HG02852 (cell line): ENCODE measurements around the gene GRB14.

Experiments
- ATAC-seq: cut with Tn5 transposase; IDR thresholded peaks from one replicate; pipeline ENCODE4 v1.9.1; 2021; ENCODE audit warnings: mild to moderate bottlenecking, moderate library complexity; ENCODE audit not compliant: unreplicated experiment

Gene GRB14

DNA sequence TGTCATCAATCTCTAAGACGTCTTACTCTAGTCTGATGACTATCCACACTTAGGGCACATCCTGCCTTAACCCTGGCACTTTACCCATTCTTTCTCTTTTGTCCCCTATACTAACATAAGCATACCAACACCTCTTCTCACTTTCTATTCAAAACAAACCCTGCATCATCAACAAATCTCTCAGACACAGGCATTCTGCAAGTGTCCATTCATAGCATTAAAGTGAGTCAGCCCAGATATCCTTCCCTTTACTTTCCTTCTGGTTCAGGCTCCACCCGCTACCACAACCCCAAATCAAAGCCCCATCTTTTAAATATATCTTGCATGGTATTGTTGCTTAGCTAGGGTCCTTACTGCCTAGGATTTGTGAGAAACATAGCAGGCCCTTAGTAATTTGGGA lies 3.8 kb downstream of the GRB14 start:
- no peak for ATAC-seq

DNA sequence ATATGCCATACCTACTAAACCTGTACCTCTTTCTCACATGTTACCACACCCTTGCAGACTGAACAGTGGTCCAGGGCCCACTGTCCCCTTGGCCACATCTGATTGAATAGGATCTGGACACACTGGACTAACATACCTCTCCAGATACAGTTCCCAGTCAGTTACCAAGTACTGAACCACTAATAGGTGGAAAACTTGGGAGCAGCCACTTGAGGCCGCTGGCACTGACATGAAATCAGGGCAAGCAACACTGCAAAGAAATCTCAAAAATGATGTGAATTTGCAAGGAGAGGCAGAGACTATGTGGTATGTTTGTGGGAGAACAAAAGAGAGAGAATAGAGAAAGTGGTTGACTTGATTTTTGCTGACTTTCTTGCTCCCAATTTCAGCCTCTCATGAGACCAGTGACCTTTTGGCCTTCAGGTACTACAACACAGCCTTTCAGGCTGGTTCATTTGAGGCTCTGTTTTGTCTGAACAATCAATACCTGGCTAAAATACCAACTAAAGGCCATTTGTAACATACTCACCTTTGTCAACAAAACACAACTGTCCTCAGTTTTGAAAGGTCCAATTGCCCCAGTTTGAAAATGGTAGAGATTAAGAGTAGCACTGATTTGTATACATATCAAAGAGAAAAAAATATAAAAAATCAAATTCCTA lies 7.8 kb downstream of the GRB14 start:
- no peak for ATAC-seq

DNA sequence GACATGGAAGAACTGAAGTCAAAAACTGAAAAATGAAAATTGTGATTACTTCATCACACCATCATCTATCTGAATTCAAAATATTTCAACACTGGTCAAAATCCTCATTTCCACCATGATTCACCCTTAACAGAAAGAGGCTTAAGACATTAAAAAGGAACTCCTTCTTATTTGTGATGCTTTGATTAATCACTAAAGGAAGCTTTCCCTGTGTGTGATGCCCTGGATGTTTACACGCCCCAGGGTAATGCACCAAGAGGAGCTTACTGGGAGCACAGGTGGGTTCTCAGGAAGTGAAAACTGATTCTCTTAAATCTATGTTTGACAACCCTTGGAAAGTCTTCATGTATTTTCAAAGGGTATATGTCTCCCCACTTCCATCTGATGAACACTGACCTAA lies 11.5 kb downstream of the GRB14 start:
- ATAC-seq = no peak

DNA sequence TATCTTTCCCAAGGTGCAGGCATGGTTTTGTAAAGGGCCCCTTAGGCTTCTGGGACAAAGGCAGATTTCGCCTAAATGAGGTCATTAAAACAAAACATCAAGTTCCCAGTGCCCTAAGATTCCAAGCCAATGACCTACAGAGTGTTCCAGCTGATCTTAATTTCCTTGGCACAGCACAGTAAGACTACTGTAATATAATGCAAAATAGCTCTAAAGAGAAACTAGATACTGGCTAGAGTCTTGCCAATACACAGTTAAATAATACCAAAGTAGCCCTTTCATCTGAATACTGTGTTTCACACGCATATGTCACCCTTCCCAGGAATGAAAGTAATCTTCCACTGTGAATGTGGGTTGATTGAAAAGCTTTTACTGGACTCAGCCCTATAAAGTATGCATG lies 14.7 kb downstream of the GRB14 start:
- no peak for ATAC-seq

DNA sequence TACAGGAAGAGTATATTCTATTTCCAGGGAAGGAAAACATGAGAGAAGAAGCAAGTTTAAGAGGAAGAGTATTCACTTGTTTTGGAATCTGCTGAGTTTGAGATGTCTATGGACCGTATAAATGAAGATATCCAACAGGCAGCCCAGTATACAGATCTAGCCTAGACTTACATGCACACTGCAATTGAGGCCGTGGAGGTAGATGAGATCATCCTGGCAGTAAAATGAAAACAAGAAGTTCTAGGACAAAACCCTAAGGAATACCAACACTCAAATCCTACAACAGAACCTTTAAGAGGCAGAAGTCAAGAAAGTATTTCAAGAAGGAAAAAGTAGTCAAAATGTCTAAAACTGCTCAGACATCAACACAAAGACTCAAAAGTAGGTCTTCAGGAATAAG lies 16.0 kb downstream of the GRB14 start:
- no peak for ATAC-seq

DNA sequence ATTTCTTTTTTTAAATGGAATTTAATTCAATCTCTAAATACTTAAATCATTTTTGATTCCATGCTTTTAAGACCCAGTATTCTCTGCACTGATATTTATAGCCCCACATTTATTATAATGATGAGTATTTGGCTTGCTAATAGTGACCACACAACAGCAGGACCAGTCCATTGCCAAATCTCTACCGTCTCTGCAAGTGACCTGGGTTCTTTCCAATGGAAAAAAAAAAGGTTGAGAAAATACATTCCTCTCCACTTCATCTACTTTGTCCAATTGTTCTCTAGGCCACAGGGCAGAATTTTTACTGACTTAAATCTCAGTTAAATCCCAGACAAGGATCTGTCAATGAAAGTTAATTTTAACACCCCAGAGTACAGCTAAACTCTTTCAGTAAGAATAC lies 20.5 kb downstream of the GRB14 start:
- ATAC-seq = no peak

DNA sequence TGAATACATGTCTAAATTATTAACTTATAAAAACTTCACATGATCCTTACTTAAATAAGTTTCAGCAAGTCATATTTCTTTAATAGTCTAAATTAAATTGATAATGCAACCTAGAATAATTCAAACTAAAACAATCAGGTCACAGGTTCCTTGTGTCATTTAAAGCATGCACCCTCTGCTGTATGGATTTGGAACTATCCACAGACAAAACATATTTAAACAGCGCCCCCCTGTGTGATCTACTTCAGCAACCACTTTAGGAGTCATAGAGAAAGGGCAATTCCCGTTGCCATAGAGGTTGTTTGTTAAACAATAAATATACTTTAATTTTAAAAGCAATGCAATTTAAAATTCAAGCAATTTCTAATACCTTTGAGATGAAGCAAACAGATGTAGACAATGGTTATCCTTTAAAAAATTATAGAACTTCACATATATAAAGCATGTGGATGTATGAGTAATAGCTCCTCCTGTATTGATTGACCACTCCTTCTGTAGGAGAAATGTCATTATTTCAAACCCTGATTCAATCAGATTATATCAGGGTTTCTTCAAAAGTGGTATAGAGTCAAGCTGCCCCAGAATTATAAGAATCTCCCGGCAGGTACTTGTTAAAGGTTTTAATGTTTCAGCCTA lies 21.2 kb downstream of the GRB14 start:
- peak; percentile 97 for ATAC-seq

DNA sequence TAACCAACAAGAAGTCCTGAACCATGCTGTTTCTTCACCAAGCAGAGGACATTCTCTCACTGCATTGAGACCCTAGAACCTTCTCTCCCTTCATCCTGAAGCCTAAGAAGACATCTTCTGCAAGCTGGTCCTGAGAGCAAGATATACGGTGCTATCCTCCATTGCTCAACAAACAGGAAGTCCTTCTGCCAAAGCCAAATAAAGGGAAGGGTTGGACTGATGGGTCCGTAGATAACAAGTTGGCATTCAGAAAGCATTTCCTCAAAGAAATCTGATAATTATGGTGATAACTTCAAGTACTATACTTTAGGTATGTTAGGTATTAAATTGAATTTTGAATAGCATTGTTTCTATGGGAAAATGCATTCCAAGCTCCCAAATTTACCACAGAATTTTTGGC lies 23.3 kb downstream of the GRB14 start:
- ATAC-seq = no peak

DNA sequence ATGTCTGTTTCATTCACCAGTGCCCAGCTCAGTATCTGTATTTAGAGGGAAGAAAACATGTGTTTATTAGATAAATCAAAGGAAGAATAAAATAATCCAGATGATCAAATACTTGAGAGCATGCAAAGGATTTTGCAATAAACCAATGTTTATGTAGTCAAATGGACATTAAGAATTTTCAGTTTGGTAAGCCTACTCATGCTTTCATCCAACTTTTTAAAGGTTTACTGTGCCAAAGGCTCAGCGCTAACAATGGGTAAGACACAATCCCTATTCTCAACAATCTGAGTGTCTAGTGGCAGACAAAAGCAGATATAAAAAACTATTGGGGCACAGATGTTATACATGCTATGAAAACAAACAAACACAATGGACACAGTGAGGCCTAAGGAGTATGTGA lies 26.3 kb downstream of the GRB14 start:
- no peak for ATAC-seq

DNA sequence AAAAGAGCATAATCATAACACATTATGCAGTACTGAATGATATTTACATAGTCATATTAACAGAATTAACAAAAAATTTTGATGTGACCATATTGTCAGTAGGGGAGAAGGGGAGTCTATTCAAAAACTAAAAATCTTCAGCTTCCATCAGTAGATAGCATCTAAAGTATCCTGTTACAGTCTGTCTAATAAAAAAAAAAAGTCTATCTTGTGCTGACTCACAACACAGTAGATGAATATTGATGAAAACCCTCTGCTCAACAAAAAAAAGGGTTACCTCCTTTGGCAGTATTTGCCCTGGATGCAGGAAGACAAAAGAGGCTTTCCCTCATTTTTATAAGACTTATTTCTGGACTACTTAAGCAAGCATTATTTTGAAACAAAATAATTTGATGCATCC lies 27.3 kb downstream of the GRB14 start:
- no peak for ATAC-seq

DNA sequence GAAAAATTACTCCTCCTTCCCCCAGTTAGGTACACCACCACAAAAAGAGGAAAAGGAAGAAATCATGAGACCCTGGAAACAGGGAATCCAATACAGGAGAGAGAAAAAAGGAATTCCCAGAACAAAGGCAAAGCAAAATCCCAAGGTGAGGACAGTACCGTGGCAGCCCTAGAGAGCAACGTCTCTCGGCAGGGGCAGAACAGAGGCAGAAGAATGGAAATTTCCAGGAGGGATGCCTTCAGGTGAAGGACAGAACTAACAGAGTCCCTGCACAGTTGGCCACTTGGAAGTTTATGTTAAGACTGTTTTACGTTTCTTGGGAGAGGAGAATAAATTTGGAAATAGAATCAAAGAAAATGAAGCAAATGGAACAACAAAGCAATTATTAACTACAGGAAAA lies 27.7 kb downstream of the GRB14 start:
- no peak for ATAC-seq

DNA sequence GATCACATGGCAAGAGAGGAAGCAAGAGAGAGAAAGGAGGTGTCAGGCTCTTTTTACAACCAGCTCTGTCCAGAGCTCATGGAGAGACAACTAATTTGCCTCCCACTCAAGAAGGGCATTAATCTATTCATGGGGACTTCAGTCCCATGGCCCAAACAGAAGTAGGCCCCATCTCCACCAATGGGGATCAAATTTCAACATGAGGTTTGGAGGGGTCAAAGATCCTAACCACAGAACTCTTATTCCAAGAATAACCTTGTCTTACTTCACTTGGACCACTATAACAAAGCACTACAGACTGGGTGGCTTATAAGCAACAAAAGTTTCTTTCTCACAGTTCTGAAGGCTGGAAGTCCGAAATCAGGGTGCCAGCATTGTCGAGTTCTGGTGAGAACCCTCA lies 31.8 kb downstream of the GRB14 start:
- ATAC-seq = no peak

DNA sequence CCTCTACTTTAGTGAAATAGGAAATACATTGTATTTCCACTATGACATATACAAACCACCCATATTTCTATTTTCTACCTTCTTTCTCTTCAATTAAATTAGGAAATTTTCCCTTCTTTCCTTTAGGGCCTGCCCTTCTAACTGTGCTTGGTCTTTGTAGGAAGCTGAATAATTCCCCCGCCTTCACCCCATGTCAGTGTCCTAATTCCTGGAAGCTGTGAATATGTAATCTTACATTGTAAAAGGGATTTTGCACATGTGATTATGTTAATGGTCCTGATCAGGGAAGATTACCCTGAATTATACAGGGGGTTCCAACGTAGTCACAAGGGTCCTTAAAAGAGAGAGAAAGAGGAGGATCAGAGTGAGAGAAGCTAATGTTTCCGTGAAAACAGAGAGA lies 40.2 kb downstream of the GRB14 start:
- no peak for ATAC-seq

DNA sequence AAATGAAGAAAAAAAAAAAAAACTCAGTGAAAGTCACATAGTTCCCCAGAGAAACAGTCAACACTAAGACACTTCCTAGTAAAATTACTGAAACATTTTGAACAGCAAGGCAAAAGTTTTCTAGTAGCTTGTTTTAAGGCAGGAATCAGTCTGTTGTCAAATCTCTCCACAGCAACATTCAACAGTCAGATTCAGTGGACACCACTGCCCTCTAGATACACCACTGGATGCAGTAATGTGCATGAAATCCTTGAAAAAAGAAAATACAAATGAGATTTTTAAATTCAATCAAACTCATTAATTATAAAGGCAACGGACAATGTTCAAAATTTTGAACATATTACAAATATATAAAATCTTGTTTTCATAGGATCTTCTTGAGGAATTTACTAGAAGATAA lies 46.4 kb downstream of the GRB14 start:
- no peak for ATAC-seq

DNA sequence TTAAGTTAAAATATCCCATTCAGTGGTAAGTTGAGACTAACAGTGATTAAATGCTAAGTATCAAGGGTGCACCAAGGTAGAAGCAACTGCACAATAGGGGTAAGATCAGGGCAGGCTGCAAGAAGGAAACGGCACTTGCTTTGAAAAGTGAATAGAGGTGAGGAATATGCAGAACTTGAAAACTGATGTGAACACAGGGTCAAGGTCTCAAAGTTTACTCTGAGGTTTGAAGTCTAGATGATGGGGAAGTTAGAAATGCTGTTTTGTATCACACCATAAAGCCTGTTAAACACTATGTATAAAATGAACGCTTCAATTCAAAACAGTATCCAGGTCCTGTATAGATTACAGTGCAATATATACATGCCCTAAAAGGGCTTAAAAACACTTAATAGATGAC lies 50.8 kb downstream of the GRB14 start:
- no peak for ATAC-seq

DNA sequence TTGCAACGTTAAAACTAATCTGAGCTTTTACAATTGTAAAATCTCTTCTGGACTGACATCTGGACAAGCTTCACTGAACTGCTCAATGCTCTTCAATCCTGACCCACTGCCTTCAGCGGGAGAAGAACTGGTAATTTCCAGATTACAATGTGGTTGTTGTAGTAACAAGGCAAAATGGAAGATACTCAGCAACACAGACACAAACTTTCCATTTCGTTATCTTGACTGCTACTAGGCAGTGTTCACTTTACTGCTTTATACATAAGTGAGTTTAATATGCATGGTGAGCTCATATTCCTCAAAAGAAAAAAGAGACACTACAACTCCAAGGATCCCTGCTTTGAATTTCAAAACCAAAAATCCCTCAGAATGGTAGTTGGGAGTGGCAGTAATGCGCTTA lies 51.9 kb downstream of the GRB14 start:
- no peak for ATAC-seq

DNA sequence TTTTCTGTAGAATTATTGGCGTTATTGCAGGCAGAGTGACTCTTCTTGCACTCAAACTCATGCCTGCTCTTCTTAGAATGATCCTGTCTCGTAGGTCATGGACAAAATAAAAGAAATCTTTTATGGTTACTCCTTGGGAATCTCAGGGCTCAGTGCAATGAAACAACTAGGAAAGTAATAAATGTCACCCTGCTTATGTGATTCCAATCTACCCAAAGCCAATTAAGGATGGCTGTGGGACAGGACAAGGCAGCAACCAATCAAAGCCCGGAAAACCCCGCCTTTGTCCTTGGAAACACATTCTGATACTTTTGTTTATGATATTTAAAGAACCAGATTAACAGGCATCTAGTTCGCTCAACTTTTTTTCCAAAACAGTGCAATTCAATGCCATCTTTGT lies 53.0 kb downstream of the GRB14 start:
- ATAC-seq = no peak

DNA sequence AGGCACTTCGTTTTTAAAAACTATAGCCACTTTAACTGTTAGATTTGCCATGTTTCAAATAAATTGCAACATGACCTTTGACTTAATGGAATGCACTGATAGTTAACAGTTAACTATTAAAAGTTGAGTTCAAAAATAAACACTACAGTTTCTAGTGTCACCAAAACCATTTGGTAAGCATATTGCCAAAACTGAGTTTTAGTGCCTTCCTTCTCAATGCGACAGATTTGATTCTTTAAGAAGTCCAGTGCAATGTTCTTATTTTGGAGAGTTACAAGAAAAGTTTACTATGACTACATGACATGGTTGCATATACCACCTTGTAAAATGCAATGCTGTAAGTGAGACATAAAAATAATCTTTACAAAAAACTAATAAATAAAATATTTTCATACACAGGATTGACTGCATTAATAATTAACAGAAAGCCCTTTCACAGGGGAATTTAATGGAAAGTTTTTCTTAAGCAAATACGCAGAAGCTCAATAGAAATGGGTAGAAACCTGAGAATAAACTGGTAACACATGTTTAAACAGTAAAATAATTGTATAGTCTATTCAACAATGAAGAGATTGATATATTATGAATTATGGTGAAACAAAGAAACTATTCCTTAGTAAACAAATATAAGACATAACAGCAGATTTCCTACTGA lies 53.8 kb downstream of the GRB14 start:
- ATAC-seq = no peak

DNA sequence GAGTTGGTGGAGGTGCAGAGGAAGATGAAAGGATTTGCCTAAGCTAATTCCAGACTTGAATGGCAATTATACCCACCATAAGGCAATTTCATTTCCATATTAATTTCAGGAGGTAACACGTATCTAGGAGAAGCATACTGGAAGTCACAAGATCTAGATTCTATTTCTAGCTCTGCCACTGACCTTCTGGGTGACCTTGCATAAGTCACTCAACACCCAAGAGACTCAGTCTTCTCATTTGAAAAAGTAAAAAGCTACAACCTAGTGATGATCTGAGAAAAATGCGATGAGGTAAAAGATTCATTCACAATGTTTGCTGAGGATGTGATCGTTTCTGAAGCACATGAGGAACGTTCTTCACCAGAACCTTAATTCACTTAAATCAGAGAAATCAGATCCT lies 55.9 kb downstream of the GRB14 start:
- ATAC-seq = no peak

DNA sequence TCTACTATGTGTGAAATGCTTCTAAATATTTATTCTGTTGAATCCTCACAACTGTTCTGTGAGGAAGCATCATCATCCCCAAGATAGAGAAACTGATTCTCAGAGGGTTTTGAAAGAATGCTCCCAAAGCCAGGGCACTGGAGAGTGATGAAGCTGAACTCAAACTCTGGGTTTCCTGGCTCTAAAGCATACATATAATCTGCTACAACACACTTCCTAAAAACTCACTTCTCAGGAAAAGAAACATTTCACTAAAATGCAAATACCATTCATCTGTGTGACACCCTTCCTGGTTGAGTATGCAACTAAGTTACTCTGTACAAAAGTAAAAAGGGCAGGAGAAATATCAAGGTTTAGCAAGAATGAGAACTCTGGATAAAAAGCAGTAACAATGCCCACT lies 58.6 kb downstream of the GRB14 start:
- no peak for ATAC-seq

DNA sequence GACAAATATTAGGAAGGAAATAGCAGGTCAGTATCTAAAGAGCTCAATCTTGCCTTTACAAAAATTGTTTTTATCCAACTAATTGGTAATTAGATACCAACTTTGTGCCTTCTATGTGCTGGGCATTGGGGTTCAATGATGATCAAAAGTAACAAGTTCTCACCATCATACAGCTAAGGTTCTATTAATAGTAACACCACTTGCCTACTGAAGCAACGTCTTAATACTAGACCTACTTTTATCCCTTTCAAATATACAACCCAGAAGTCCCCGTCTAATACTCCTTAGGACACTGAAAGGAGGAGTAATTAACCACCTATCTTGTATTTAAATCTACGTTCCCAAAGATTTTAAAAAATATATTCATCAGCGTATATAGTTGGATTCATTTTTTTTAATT lies 59.3 kb downstream of the GRB14 start:
- no peak for ATAC-seq

DNA sequence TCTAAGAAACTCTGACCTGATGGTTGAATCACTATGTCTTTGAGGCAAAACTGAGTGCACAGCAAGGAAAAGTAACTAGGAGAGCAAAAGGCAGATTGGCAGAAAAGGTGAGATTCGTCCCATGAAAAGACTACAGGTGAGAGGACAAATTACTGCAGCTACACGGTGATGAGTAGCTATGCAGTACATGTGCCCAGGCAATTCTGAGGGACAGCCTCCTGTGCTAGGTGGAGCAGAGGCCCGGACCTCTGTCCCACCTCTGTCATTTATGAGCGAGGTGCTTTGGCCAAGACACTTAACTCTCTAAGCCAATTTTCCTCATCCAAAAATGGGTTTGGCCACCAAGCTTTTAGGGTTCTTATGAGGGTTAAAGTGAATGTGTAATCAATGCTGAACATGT lies 59.9 kb downstream of the GRB14 start:
- no peak for ATAC-seq

DNA sequence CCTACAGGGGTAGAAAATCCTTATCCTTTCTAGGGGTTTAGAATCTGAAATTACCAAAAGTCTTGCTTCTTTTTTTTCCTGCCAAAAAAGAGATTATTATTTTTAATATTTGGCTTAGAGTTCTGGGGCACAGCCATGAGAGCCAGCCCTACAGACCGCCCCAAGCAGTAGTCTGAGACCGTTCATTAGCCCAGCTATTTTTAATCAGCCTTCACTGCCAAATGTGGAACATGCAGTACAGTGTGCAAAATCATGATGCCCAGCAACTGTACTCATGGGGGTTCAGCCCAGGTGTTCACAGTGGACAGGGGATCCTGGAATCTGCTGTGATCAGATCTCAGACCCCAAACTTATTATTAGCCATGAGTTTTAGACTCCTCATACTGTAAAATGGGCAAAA lies 60.4 kb downstream of the GRB14 start:
- no peak for ATAC-seq
